HCT116 (cell line): ENCODE measurements around the gene ZNF618. TPM values are rescaled to one million over a fixed set of nuclear protein-coding genes. Genes with fewer than 3 reads are reported as not detected.

Experiments used
- ATAC-seq: fragments of 200-7000 bp; cut with Tn5 transposase; 2 replicates; pipeline ENCODE4 v1.9.1; 2020; ENCODE audit warnings: mild to moderate bottlenecking, moderate library complexity
- BruUV-seq: library from RNA; stranded (reverse); fragments of 400-500 nt; replicated peaks from 2 replicates; lab custom pipeline; 2021; lab: Mats Ljungman, UMichigan
- CTCF ChIA-PET: fragments of 300-600 bp; sonication (Branson Sonifier 250); formaldehyde crosslinking; loops from one replicate; lab custom pipeline; 2021; ENCODE audit warnings: antibody characterized with exemption; lab: Charles Lee
- POLR2A ChIA-PET: fragments of 300-600, 350-600 bp; sonication (Branson Sonifier 250); formaldehyde crosslinking; loops from one replicate; lab custom pipeline; 2021; ENCODE audit warnings: antibody characterized with exemption; lab: Charles Lee
- RAD21 ChIA-PET, 2 experiments: fragments of 300-600 bp; sonication (Branson Sonifier 250); formaldehyde crosslinking; loops; one replicate each; lab custom pipeline; 2023; ENCODE audit warnings: low total read pairs in 2 of 2; ENCODE audit not compliant: uncharacterized antibody in 2 of 2, unreplicated experiment in 2 of 2, low non-redundant PET in 1 of 2; lab: Charles Lee
- DNase-seq: peaks from one replicate; pipeline ENCODE4 v3.0.0-alpha.2; 2010; ENCODE audit warnings: low read depth, low spot score
- H2AFZ ChIP-seq: fragments of 200-600 bp; shearing (Covaris generic), sonication (generic); 2 replicates; pipeline ENCODE4 v1.6.1; 2017; ENCODE audit warnings: low read depth, mixed run types, mixed read lengths, antibody characterized with exemption, low read length; ENCODE audit not compliant: poor library complexity, severe bottlenecking
- H3K27ac ChIP-seq: 2 replicates; pipeline ENCODE4 v1.5.1; 2012; ENCODE audit warnings: low read depth, low read length
- H3K27me3 ChIP-seq: fragments of 200-600 bp; sonication (generic); 2 replicates; pipeline ENCODE4 v1.6.1; 2016; ENCODE audit warnings: mixed run types, low read length, mixed read lengths; ENCODE audit not compliant: insufficient read depth
- H3K36me3 ChIP-seq, 2 experiments: fragments of 200-500 bp in 1 of 2; fragments of 200-600 bp in 1 of 2; sonication (Bioruptor generic) in 1 of 2; sonication (generic) in 1 of 2; 2 replicates each; pipeline versions ENCODE4 v1.5.1 to v1.6.1; 2014 to 2016; ENCODE audit warnings: low read length in 2 of 2, inconsistent platforms in 1 of 2, mixed read lengths in 1 of 2, mixed run types in 1 of 2; ENCODE audit not compliant: insufficient read depth in 2 of 2, control insufficient read depth in 1 of 2
- H3K4me1 ChIP-seq, 2 experiments: fragments of 200-600 bp in 1 of 2; sonication (generic) in 1 of 2; 2 replicates each; pipeline versions ENCODE4 v1.5.1 to v1.6.1; 2012 to 2017; ENCODE audit warnings: low read length in 2 of 2, inconsistent platforms in 1 of 2, mild to moderate bottlenecking in 1 of 2, mixed read lengths in 1 of 2, mixed run types in 1 of 2, moderate library complexity in 1 of 2; ENCODE audit not compliant: insufficient read depth in 2 of 2, control insufficient read depth in 1 of 2
- H3K4me2 ChIP-seq: fragments of 200-600 bp; sonication (generic); 2 replicates; pipeline ENCODE4 v1.6.1; 2017; ENCODE audit warnings: mixed run types, low read length, mixed read lengths
- H3K4me3 ChIP-seq, 2 experiments: fragments of 200-600 bp in 1 of 2; sonication (generic) in 1 of 2; replicated peaks in 1 of 2; 2 replicates each; pipeline ENCODE4 v1.5.1; 2011 to 2016; ENCODE audit warnings: low read length in 2 of 2, control low read depth in 1 of 2, low read depth in 1 of 2, mild to moderate bottlenecking in 1 of 2, mixed read lengths in 1 of 2, mixed run types in 1 of 2
- H3K79me2 ChIP-seq: fragments of 200-600 bp; sonication (generic); 2 replicates; pipeline ENCODE4 v1.6.1; 2017; ENCODE audit warnings: mild to moderate bottlenecking, mixed run types, low read length, moderate library complexity, mixed read lengths; ENCODE audit not compliant: insufficient read depth
- H3K9ac ChIP-seq: fragments of 200-600 bp; sonication (generic); 2 replicates; pipeline ENCODE4 v1.6.1; 2016; ENCODE audit warnings: low read length, mixed read lengths
- H3K9me2 ChIP-seq: fragments of 200-600 bp; sonication (generic), shearing (Covaris generic); 2 replicates; pipeline ENCODE4 v1.6.1; 2017; ENCODE audit warnings: mixed run types, mild to moderate bottlenecking, moderate library complexity; ENCODE audit not compliant: insufficient read depth
- H3K9me3 ChIP-seq, 2 experiments: fragments of 200-500 bp in 1 of 2; fragments of 200-600 bp in 1 of 2; sonication (Bioruptor generic) in 1 of 2; sonication (generic) in 1 of 2; 2 replicates each; pipeline ENCODE4 v1.6.1; 2014 to 2017; ENCODE audit warnings: low read length in 2 of 2, mixed read lengths in 2 of 2, inconsistent platforms in 1 of 2, low read depth in 1 of 2, mild to moderate bottlenecking in 1 of 2, mixed run types in 1 of 2, moderate library complexity in 1 of 2; ENCODE audit not compliant: control insufficient read depth in 1 of 2, insufficient read depth in 1 of 2
- H4K20me1 ChIP-seq: fragments of 200-600 bp; sonication (generic), shearing (Covaris generic); 2 replicates; pipeline ENCODE4 v1.6.1; 2017; ENCODE audit warnings: mixed run types, mild to moderate bottlenecking, moderate library complexity; ENCODE audit not compliant: insufficient read depth
- ELF1 ChIP-seq: IDR thresholded peaks from 2 replicates; pipeline ENCODE4 v1.6.1; 2012; ENCODE audit warnings: low read depth, borderline replicate concordance
- FOSL1 ChIP-seq: IDR thresholded peaks from 2 replicates; pipeline ENCODE4 v1.6.1; 2012; ENCODE audit warnings: low read depth
- POLR2AphosphoS5 ChIP-seq: IDR thresholded peaks from 2 replicates; pipeline ENCODE4 v1.6.1; 2011; ENCODE audit warnings: mild to moderate bottlenecking, low read depth, low read length, moderate library complexity
- SRF ChIP-seq: IDR thresholded peaks from 2 replicates; pipeline ENCODE4 v1.6.1; 2012; ENCODE audit warnings: low read depth
- ZNF274 ChIP-seq: fragments of 200-500 bp; sonication (Bioruptor generic); IDR thresholded peaks from 2 replicates; pipeline ENCODE4 v1.6.1; 2014; ENCODE audit warnings: mild to moderate bottlenecking, low read depth, low read length, inconsistent platforms
- intact Hi-C: fragments of 100-400 bp; cut with micrococcal nuclease; formaldehyde crosslinking; loops from 2 replicates; pipeline ENCODE4 v1.10.0; 2022
- total RNA-seq: library from RNA; stranded (reverse); gene quantifications from one replicate; pipeline ENCODE4 v1.2.1, GENCODE V29; 2021; ENCODE audit not compliant: unreplicated experiment
- TF ChIP-seq, protein P1 (sequence below): IDR thresholded peaks from 2 replicates; pipeline ENCODE4 v1.6.1; 2012
- TF ChIP-seq, protein P2 (sequence below): IDR thresholded peaks from 2 replicates; pipeline ENCODE4 v1.6.1; 2011; ENCODE audit warnings: mild to moderate bottlenecking, low read length, moderate library complexity; ENCODE audit not compliant: insufficient replicate concordance; ENCODE audit errors: extremely low read depth
- TF ChIP-seq, protein P3 (sequence below): IDR thresholded peaks from 2 replicates; pipeline ENCODE4 v1.6.1; 2012

The ZNF618 gene
- total RNA-seq, 1 experiment from 2014 or later: 13.5 TPM

DNA sequence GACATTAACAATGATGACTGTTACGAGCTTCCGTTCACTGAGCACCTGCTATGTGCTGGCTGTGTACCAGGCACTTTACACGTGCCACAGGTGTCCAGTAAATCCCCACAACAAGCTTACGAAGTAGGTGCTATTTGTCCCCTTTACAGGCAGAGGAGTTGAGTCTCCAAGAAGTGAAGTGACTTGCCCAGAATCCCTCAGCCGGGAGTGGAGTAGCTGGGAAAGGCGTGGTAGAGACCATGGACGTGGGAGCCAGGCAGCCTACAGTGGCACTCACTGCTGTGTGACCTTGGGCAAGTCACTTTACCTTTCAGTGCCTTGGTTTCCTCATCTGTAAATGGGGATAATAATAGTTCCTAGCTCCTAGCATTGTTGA lies 202.7 kb downstream of the ZNF618 start:
- H3K4me2 ChIP-seq: no peak overlapping the region
- RAD21 ChIA-PET: no interaction called here
- no peak overlapping the region for H3K4me3 ChIP-seq
- CTCF ChIA-PET: no interaction called here
- H3K27me3 ChIP-seq: peaks cover 10% of the 10 kb centered on the region
- DNase-seq (no peak), ATAC-seq (no peak)
- H3K36me3 ChIP-seq: no peaks in the 10 kb centered on the region
- POLR2A ChIA-PET: no interaction called here
- H3K4me1 ChIP-seq: no peaks in the 10 kb centered on the region
- H4K20me1 ChIP-seq: no peaks in the 10 kb centered on the region
- H3K9me2 ChIP-seq: no peaks in the 10 kb centered on the region
- H3K9me3 ChIP-seq: no peaks in the 10 kb centered on the region
- no peaks in the 10 kb centered on the region for H3K79me2 ChIP-seq
- no peak overlapping the region for H3K27ac ChIP-seq
- BruUV-seq: no TSS peak
- no peak for TF ChIP-seq ELF1
- TF ChIP-seq, protein P1, sequence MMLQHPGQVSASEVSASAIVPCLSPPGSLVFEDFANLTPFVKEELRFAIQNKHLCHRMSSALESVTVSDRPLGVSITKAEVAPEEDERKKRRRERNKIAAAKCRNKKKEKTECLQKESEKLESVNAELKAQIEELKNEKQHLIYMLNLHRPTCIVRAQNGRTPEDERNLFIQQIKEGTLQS: no peak
- no peak for TF ChIP-seq POLR2AphosphoS5
- TF ChIP-seq SRF: no peak
- TF ChIP-seq, protein P2, sequence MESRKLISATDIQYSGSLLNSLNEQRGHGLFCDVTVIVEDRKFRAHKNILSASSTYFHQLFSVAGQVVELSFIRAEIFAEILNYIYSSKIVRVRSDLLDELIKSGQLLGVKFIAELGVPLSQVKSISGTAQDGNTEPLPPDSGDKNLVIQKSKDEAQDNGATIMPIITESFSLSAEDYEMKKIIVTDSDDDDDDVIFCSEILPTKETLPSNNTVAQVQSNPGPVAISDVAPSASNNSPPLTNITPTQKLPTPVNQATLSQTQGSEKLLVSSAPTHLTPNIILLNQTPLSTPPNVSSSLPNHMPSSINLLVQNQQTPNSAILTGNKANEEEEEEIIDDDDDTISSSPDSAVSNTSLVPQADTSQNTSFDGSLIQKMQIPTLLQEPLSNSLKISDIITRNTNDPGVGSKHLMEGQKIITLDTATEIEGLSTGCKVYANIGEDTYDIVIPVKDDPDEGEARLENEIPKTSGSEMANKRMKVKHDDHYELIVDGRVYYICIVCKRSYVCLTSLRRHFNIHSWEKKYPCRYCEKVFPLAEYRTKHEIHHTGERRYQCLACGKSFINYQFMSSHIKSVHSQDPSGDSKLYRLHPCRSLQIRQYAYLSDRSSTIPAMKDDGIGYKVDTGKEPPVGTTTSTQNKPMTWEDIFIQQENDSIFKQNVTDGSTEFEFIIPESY: no peak
- no peak for TF ChIP-seq ZNF274
- TF ChIP-seq FOSL1: no peak
- TF ChIP-seq, protein P3, sequence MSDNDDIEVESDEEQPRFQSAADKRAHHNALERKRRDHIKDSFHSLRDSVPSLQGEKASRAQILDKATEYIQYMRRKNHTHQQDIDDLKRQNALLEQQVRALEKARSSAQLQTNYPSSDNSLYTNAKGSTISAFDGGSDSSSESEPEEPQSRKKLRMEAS: no peak
- H3K9ac ChIP-seq: no peak overlapping the region
- H2AFZ ChIP-seq: no peak overlapping the region
- intact Hi-C loops: no loop called here
